Effector memory CD8-positive, alpha-beta T cell (primary cell): ENCODE data around the gene ABCC1.
A peak's percentile ranks its signal among the peaks of the same experiment; 100 is the strongest.

Source experiments
- ATAC-seq: fragments of 150-1000 bp; cut with Tn5 transposase; replicated peaks from 2 replicates; pipeline ENCODE4 v1.10.0; 2021; ENCODE audit warnings: mild to moderate bottlenecking, moderate library complexity
- DNase-seq, 3 experiments: peaks; one replicate each; pipeline ENCODE4 v3.0.0; 2021
- H3K27ac Mint-ChIP-seq, 2 donors: one replicate each; pipeline ENCODE4 v1.8.0; 2022; ENCODE audit warnings: mild to moderate bottlenecking in 2 of 2, mixed read lengths in 2 of 2, moderate library complexity in 2 of 2
- H3K27me3 Mint-ChIP-seq, 2 donors: one replicate each; pipeline ENCODE4 v1.8.0; 2022; ENCODE audit warnings: mixed read lengths in 2 of 2
- H3K36me3 Mint-ChIP-seq: one replicate; pipeline ENCODE4 v1.8.0; 2022; ENCODE audit warnings: mild to moderate bottlenecking, moderate library complexity, mixed read lengths; ENCODE audit not compliant: insufficient read depth
- H3K4me1 Mint-ChIP-seq, 2 donors: one replicate each; pipeline ENCODE4 v1.8.0; 2022; ENCODE audit warnings: low read depth in 2 of 2, mixed read lengths in 2 of 2
- H3K4me3 Mint-ChIP-seq, 2 donors: one replicate each; pipeline ENCODE4 v1.8.0; 2022; ENCODE audit warnings: mild to moderate bottlenecking in 2 of 2, mixed read lengths in 2 of 2, moderate library complexity in 2 of 2
- H3K9me3 Mint-ChIP-seq, 2 donors: one replicate each; pipeline ENCODE4 v1.8.0; 2022; ENCODE audit warnings: mixed read lengths in 2 of 2

The ABCC1 gene

GRCh38 chr16:16029431-16030011, 80.1 kb downstream of the ABCC1 start:
- no peak overlapping the region for H3K27ac Mint-ChIP-seq
- no peak for ATAC-seq

GRCh38 chr16:16030449-16030848, 81.0 kb downstream of the ABCC1 start:
- ATAC-seq (no peak), DNase-seq (no peak)
- Mint-ChIP-seq H3K9me3 (no peaks in the 10 kb centered on the region), H3K36me3 (peaks cover 4% of the 10 kb centered on the region), H3K4me1 (peaks cover 17 to 28% of the 10 kb centered on the region in 2 donors), H3K4me3 (no peak overlapping the region), H3K27me3 (no peaks in the 10 kb centered on the region), H3K27ac (peak overlapping the region in 1 of 2 donors; percentile 41)

More at GRCh38 chr16:16029431-16030011, 80.1 kb downstream of the ABCC1 start:
- peaks cover 26 to 38% of the 10 kb centered on the region in 2 donors for H3K4me1 Mint-ChIP-seq
- H3K27me3 Mint-ChIP-seq = no peaks in the 10 kb centered on the region
- no peaks in the 10 kb centered on the region for H3K9me3 Mint-ChIP-seq
- peaks cover 9% of the 10 kb centered on the region for H3K36me3 Mint-ChIP-seq
- H3K4me3 Mint-ChIP-seq = no peak overlapping the region
- no peak for DNase-seq

- no peaks in the 10 kb centered on the region for H3K9me3 Mint-ChIP-seq
- H3K27me3 Mint-ChIP-seq = no peaks in the 10 kb centered on the region
- peaks cover 15 to 27% of the 10 kb centered on the region in 2 donors for H3K4me1 Mint-ChIP-seq
- DNase-seq (no peak), ATAC-seq (no peak)
- peak overlapping the region; percentile 92 to 93 for H3K27ac Mint-ChIP-seq
- H3K4me3 Mint-ChIP-seq = peak overlapping the region in 1 of 2 donors; percentile 8
- H3K36me3 Mint-ChIP-seq = peaks cover 11% of the 10 kb centered on the region
Observed at GRCh38 chr16:16031401-16031800, 82.0 kb downstream of the ABCC1 start.

- peaks cover 12% of the 10 kb centered on the region for H3K36me3 Mint-ChIP-seq
- DNase-seq (no peak), ATAC-seq (no peak)
- no peaks in the 10 kb centered on the region for H3K27me3 Mint-ChIP-seq
- no peaks in the 10 kb centered on the region for H3K9me3 Mint-ChIP-seq
- peak overlapping the region; percentile 92 to 93 for H3K27ac Mint-ChIP-seq
- peak overlapping the region; percentile 1 to 63 for H3K4me3 Mint-ChIP-seq
- H3K4me1 Mint-ChIP-seq = peaks cover 15 to 27% of the 10 kb centered on the region in 2 donors
Observed at GRCh38 chr16:16032271-16032979, 83.0 kb downstream of the ABCC1 start.

- DNase-seq (peak; percentile 13 to 44 (median 24)), ATAC-seq (peak; percentile 93)
- H3K27ac Mint-ChIP-seq = peak overlapping the region; percentile 92 to 93
- H3K4me3 Mint-ChIP-seq = peak overlapping the region; percentile 63 to 70
- H3K27me3 Mint-ChIP-seq = no peaks in the 10 kb centered on the region
- peaks cover 15% of the 10 kb centered on the region for H3K36me3 Mint-ChIP-seq
- peaks cover 15 to 26% of the 10 kb centered on the region in 2 donors for H3K4me1 Mint-ChIP-seq
- H3K9me3 Mint-ChIP-seq = no peaks in the 10 kb centered on the region
Observed at GRCh38 chr16:16033208-16033717, 83.8 kb downstream of the ABCC1 start.

GRCh38 chr16:16036359-16036792, 87.0 kb downstream of the ABCC1 start:
- Mint-ChIP-seq H3K9me3 (no peaks in the 10 kb centered on the region), H3K36me3 (peaks cover 22% of the 10 kb centered on the region), H3K27ac (no peak overlapping the region), H3K27me3 (no peaks in the 10 kb centered on the region), H3K4me3 (no peak overlapping the region), H3K4me1 (peaks cover 22 to 39% of the 10 kb centered on the region in 2 donors)
- ATAC-seq = no peak
- DNase-seq = no peak

- no peak overlapping the region for H3K27ac Mint-ChIP-seq
- H3K9me3 Mint-ChIP-seq = no peaks in the 10 kb centered on the region
- peaks cover 34% of the 10 kb centered on the region for H3K36me3 Mint-ChIP-seq
- H3K4me1 Mint-ChIP-seq = peaks cover 19 to 37% of the 10 kb centered on the region in 2 donors
- DNase-seq = no peak
- no peak for ATAC-seq
- no peak overlapping the region for H3K4me3 Mint-ChIP-seq
- H3K27me3 Mint-ChIP-seq = no peaks in the 10 kb centered on the region
Observed at GRCh38 chr16:16037521-16037920, 88.1 kb downstream of the ABCC1 start.

- Mint-ChIP-seq H3K4me1 (peaks cover 15 to 32% of the 10 kb centered on the region in 2 donors), H3K27me3 (no peaks in the 10 kb centered on the region), H3K27ac (no peak overlapping the region), H3K4me3 (no peak overlapping the region), H3K9me3 (no peaks in the 10 kb centered on the region), H3K36me3 (peaks cover 38% of the 10 kb centered on the region)
- no peak for ATAC-seq
- DNase-seq = no peak
Observed at GRCh38 chr16:16037970-16038369, 88.6 kb downstream of the ABCC1 start.

GRCh38 chr16:16038950-16039349, 89.5 kb downstream of the ABCC1 start:
- Mint-ChIP-seq H3K9me3 (no peaks in the 10 kb centered on the region), H3K36me3 (peaks cover 39% of the 10 kb centered on the region), H3K27me3 (no peaks in the 10 kb centered on the region), H3K27ac (no peak overlapping the region), H3K4me3 (no peak overlapping the region), H3K4me1 (peaks cover 7 to 23% of the 10 kb centered on the region in 2 donors)
- no peak for DNase-seq
- no peak for ATAC-seq

- Mint-ChIP-seq H3K36me3 (peaks cover 51% of the 10 kb centered on the region), H3K27ac (peak overlapping the region in 1 of 2 donors; percentile 25), H3K27me3 (no peaks in the 10 kb centered on the region), H3K9me3 (no peaks in the 10 kb centered on the region), H3K4me1 (peaks cover 7 to 22% of the 10 kb centered on the region in 2 donors), H3K4me3 (no peak overlapping the region)
- ATAC-seq (no peak), DNase-seq (no peak)
Observed at GRCh38 chr16:16041196-16041892, 91.9 kb downstream of the ABCC1 start.

- DNase-seq (no peak), ATAC-seq (no peak)
- H3K4me1 Mint-ChIP-seq = peaks cover 7 to 22% of the 10 kb centered on the region in 2 donors
- H3K9me3 Mint-ChIP-seq = no peaks in the 10 kb centered on the region
- H3K27me3 Mint-ChIP-seq = no peaks in the 10 kb centered on the region
- no peak overlapping the region for H3K27ac Mint-ChIP-seq
- no peak overlapping the region for H3K4me3 Mint-ChIP-seq
- peaks cover 56% of the 10 kb centered on the region for H3K36me3 Mint-ChIP-seq
Observed at GRCh38 chr16:16042076-16042475, 92.7 kb downstream of the ABCC1 start.

- peak overlapping the region in 1 of 2 donors; percentile 70 for H3K27ac Mint-ChIP-seq
- H3K36me3 Mint-ChIP-seq = peaks cover 49% of the 10 kb centered on the region
- H3K27me3 Mint-ChIP-seq = no peaks in the 10 kb centered on the region
- no peaks in the 10 kb centered on the region for H3K9me3 Mint-ChIP-seq
- no peak overlapping the region for H3K4me3 Mint-ChIP-seq
- peaks cover 3 to 10% of the 10 kb centered on the region in 2 donors for H3K4me1 Mint-ChIP-seq
- DNase-seq = no peak
- no peak for ATAC-seq
Observed at GRCh38 chr16:16045296-16045695, 95.9 kb downstream of the ABCC1 start.

GRCh38 chr16:16045879-16046278, 96.5 kb downstream of the ABCC1 start:
- Mint-ChIP-seq H3K27me3 (no peaks in the 10 kb centered on the region), H3K4me1 (peaks cover 3 to 10% of the 10 kb centered on the region in 2 donors), H3K4me3 (no peak overlapping the region), H3K27ac (peak overlapping the region in 1 of 2 donors; percentile 70), H3K36me3 (peaks cover 52% of the 10 kb centered on the region), H3K9me3 (no peaks in the 10 kb centered on the region)
- ATAC-seq (no peak), DNase-seq (no peak)
